T47D (cell line): ENCODE results near the gene PMM1.
"Not testable (repeated sequence)": the region's sequence is repeated elsewhere in the genome, so short reads cannot be mapped to it uniquely, and the experiment has no call there.

Experiments used
- DNase-seq, 2 experiments: peaks; one replicate each; pipeline versions ENCODE4 v3.0.0 to v3.0.0-alpha.2; 2011 to 2012; ENCODE audit warnings: low read depth in 1 of 2, low spot score in 1 of 2
- JUND ChIP-seq: IDR thresholded peaks from 2 replicates; pipeline ENCODE4 v1.6.1; 2012; ENCODE audit warnings: low read depth
- in situ Hi-C: cut with HindIII; loops from 2 replicates; pipeline ENCODE4 v1.10.0; 2016; ENCODE audit warnings: low sequenced_read_pairs, low pct_unique_long_range_greater_than_20kb

Gene PMM1

DNA sequence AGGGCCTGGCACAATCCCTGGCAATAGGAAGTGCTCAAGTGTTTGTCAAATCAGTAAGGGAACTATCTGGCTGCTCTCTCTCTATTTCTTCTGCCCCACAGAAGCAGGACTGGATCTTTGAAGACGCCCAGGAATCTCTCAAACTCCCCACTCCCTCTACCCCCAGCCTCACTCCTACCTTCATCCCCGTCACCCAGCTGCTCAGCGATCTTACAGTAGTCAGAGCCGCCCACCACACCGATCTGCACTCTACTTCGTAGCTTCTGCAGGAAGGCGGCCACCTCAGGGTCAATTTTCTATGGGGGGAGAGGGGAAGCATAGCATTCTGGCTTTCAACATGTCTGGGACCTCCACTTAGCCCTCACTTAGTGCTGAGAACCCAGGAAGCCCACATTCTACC, 3.7 kb downstream of the PMM1 start:
- no peak for DNase-seq
- in situ Hi-C loops = no loop called here
- TF ChIP-seq JUND = no peak

DNA sequence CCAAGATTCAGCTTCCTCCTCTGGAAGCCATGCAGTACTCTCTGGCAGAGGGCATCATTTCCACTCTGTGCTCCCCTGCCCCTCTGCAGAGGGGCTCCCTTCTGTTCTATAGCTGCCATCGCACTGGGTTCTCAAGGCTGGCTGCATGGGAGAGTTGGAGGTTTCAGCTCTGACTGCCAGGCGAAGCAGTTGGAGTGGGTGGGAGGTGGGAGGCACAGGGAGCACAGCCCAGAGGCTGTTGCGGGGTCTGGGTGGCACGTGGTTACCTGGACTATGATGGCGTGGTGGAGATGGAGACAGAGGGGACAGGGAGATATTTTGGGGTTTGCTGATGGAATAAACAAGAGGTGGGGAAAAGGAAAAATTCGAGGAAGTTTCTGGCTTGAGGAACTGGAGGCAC, 4.8 kb downstream of the PMM1 start:
- in situ Hi-C loops = no loop called here
- TF ChIP-seq JUND = no peak
- no peak for DNase-seq

DNA sequence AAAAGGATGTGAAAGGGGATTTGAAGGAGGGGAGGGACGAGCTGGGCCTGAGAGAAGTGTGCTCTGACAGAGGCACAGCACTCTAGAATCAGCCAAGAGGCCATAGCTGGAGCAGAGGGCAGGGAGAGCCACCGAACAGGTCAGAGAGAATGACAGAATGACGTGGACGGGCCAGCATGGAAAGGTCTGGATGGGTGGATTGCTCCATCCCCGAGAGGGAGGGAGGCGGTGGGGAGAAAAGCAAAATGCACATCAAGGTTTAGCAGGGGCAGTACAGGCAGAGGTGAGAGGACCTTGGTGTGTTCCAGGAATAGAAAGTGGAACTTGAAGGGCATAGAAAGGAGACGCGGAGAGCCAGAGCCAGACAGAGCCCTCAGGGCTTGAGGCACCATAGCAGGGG, 6.9 kb downstream of the PMM1 start:
- no peak for DNase-seq
- no peak for TF ChIP-seq JUND
- in situ Hi-C loops = no loop called here

DNA sequence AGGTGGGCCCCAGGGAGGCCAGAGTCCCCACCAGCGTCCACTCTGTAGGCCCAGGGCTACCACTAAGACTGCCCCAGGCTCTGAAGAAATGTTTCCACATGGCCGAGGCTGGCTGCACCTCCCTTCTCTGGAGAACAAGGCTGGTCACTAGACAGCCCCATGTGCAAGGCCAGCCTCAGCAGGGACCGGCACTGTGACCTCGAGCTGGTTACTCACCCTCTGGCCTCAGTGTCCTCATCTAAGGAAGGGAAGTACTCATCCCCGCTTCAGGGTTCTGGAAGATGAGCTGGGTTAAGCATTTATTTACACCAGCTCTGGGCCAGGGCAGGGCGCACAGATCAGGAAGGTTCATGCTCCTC, 9.7 kb downstream of the PMM1 start:
- in situ Hi-C loops = no loop called here
- DNase-seq = no peak
- no peak for TF ChIP-seq JUND

DNA sequence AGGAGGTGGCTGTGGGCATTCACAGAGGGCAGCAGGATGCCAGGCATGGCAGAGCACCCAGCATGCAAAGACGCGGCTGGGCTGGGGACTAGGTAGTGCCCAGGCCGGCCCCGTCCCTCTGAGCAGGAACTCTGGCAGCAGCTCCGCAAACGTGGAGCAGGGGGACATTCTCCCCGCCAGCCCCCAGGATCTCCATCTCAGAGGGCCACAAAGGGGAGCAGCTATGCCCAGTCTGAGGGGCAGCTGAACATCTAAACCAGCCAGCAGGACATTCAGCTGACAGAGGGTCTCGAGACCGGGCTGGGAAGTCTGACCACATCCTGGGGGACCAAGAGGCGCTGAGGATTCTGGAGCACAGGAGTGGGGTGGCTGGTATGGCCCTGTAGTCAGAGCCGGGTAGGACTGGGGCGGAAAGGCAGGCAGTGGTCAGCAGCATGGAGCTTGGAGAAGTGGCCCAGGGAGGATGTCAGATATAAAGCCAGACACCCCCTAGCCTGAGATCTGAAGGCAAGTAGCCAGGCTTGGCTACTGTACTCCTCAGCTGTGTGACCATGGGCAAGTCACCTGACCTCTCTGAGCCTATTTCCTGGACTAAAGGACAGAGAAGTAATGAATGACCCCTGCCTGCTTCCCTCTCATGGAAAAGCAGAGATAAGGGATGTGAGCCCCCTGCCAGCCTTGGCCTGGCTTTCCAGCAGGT, 10.2 kb downstream of the PMM1 start:
- in situ Hi-C loops = no loop called here
- no peak for DNase-seq
- no peak for TF ChIP-seq JUND

DNA sequence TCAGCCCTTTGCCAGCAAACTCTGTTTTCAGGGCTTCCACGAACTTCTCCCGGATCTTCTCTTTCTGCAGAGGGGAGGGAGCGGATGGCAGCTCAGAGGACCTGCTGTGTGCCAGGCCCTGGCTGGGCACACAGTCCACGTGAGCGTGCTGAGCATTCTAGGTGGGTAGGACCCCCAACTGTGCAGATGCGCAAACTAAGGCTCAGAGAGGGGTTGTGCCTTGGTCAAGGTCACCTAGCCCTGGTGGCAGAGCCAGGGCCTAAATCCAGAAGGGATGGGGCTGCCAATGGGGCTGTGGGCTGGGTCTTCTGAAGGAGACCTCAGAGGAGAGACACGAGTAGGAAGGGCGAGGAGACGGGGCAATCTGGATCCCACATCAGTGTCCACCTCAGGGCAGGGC, 10.8 kb downstream of the PMM1 start:
- no peak for TF ChIP-seq JUND
- in situ Hi-C loops = no loop called here
- DNase-seq = no peak

- no peak for TF ChIP-seq JUND
- no peak for DNase-seq
- in situ Hi-C loops = no loop called here
These were observed 11.5 kb downstream of the PMM1 start for GRCh38 chr22:41578114-41578513.

- TF ChIP-seq JUND = no peak
- in situ Hi-C loops = no loop called here
- peak; percentile 77 to 83 for DNase-seq
These were observed 12.8 kb downstream of the PMM1 start for GRCh38 chr22:41576877-41577276.

DNA sequence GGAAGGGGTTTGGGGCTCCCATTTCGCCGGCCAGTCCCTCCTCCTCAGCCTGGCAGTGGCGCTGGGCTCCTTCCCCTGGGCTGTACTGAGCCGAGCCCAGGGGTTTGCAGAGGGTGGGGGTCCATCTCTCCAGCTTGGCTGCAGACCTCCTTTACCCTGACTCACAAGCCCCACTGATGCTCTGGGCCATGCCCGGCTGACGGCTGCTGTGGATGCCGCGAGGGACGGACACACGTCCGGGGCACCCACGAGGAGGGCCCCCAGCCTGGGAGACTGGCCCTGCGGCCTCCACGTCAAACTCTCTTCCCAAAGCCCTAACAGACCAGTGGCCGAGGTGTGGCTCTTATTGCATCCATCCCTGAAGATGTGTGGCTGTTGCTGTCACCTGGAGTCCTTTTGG, 14.1 kb downstream of the PMM1 start:
- in situ Hi-C loops = no loop called here
- DNase-seq = no peak
- TF ChIP-seq JUND = no peak

DNA sequence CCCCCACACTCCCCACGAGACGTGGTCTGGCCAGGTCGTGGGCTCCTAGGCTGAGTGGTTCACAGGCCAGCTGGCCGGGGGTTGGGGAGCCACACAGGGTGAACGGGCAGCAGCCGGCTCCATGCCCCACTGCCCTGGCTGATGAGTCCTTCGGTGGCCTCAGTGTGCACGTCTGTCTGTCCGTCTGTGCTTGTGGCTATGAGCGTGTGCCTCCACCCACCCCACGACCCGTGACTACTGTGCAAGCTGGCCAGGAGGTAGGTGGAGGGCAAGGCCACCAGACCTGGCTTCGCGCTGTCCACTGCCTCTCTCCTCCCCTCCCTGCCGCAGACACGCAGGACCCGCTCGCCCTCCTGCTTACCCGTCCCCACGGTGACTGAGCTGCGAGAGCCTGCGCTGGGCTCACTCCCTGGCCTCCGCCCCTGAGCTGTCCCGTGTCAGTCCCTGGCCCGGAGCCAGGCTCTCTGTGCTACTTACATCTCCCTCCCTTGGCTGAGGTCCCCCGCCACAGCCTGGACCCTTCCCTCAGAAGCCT, 14.7 kb downstream of the PMM1 start:
- no peak for TF ChIP-seq JUND
- in situ Hi-C loops = no loop called here
- DNase-seq = no peak

GRCh38 chr22:41573677-41574076, 16.0 kb downstream of the PMM1 start:
- no peak for TF ChIP-seq JUND
- in situ Hi-C loops = no loop called here
- DNase-seq = no peak

DNA sequence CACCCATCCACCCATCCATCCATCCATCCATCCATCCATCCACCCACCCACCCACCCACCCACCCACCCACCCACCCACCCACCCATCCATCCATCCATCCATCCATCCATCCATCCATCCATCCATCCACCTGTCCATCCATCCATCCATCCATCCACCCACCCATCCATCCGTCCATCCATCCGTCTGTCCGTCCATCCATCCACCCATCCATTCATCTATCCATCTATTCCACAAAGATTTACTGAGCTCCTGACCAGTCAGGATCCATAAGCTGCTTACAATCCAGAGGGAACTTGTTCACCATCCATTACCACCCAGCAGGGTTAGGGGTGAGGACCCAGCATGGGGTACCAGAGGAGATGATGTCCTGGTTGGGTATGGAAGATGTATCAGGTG, 17.3 kb downstream of the PMM1 start:
- in situ Hi-C loops, DNase-seq: not testable (repeated sequence)

GRCh38 chr22:41571786-41572185, 17.9 kb downstream of the PMM1 start:
- no peak for DNase-seq
- in situ Hi-C loops = no loop called here
- TF ChIP-seq JUND = no peak

- TF ChIP-seq JUND = no peak
- in situ Hi-C loops = no loop called here
- no peak for DNase-seq
These were observed 19.4 kb downstream of the PMM1 start for GRCh38 chr22:41570221-41570620.
